Tibial nerve (tissue), 4 donors: ENCODE results near the gene WDHD1. TPM values are rescaled to one million over a fixed set of nuclear protein-coding genes. Genes with fewer than 3 reads are reported as not detected.
"Not testable (repeated sequence)": the region's sequence is repeated elsewhere in the genome, so short reads cannot be mapped to it uniquely, and the experiment has no call there.

Experiments
- DNase-seq, 2 donors: peaks; one replicate each; pipeline ENCODE4 v3.0.0-alpha.2; 2019; ENCODE audit warnings: low spot score in 2 of 2
- H3K27ac ChIP-seq, 4 donors: fragments of 200-600 bp; sonication (generic) in 3 of 4; one replicate each; pipeline ENCODE4 v1.5.1; 2017 to 2019; ENCODE audit warnings: mild to moderate bottlenecking in 1 of 4
- H3K27me3 ChIP-seq, 2 donors: fragments of 200-600 bp; sonication (generic) in 1 of 2; one replicate each; pipeline versions ENCODE4 v1.5.1 to v1.6.0; 2017 to 2019
- H3K36me3 ChIP-seq, 3 donors: fragments of 200-600 bp; sonication (generic); one replicate each; pipeline ENCODE4 v1.5.1; 2018 to 2019
- H3K4me1 ChIP-seq, 4 donors: fragments of 200-600 bp; sonication (generic) in 3 of 4; one replicate each; pipeline ENCODE4 v1.5.1; 2017 to 2019
- H3K4me3 ChIP-seq, 4 donors: fragments of 200-600 bp; sonication (generic) in 3 of 4; one replicate each; pipeline ENCODE4 v1.5.1; 2017 to 2019; ENCODE audit warnings: mild to moderate bottlenecking in 1 of 4, moderate library complexity in 1 of 4
- H3K9me3 ChIP-seq, 4 donors: fragments of 200-600 bp; sonication (generic) in 3 of 4; one replicate each; pipeline ENCODE4 v1.5.1; 2017 to 2019
- CTCF ChIP-seq, 5 experiments: fragments of 200-600 bp in 3 of 5; fragments of 450-650 bp in 2 of 5; sonication (generic) in 3 of 5; IDR thresholded peaks; one replicate each; pipeline ENCODE4 v1.5.1; 2016 to 2019; ENCODE audit warnings: antibody characterized with exemption in 5 of 5, mild to moderate bottlenecking in 3 of 5, moderate library complexity in 2 of 5
- EP300 ChIP-seq, 2 donors: sonication (generic); formaldehyde crosslinking; IDR thresholded peaks; one replicate each; pipeline ENCODE4 v1.6.1; 2017; ENCODE audit warnings: antibody characterized with exemption in 2 of 2, mild to moderate bottlenecking in 1 of 2
- POLR2A ChIP-seq, 2 donors: fragments of 450-650 bp; IDR thresholded peaks; one replicate each; pipeline ENCODE4 v1.6.1; 2017; ENCODE audit warnings: antibody characterized with exemption in 2 of 2, mild to moderate bottlenecking in 2 of 2, moderate library complexity in 2 of 2
- WGBS, 2 donors: methylation state at CpG; one replicate each; pipeline ENCODE4 v1.1.5; 2018; 5-methylcytosine and 5-hydroxymethylcytosine counted together
- total RNA-seq, 4 donors: library from RNA; depleted of rRNA; stranded (reverse); fragments of >200 nt; gene quantifications; one replicate each; pipeline ENCODE4 v1.1.0, GENCODE V29; 2016

WDHD1 gene
- total RNA-seq, 4 donors from 2014 or later, result 1.2 to 3.1 (median 1.9) TPM

DNA sequence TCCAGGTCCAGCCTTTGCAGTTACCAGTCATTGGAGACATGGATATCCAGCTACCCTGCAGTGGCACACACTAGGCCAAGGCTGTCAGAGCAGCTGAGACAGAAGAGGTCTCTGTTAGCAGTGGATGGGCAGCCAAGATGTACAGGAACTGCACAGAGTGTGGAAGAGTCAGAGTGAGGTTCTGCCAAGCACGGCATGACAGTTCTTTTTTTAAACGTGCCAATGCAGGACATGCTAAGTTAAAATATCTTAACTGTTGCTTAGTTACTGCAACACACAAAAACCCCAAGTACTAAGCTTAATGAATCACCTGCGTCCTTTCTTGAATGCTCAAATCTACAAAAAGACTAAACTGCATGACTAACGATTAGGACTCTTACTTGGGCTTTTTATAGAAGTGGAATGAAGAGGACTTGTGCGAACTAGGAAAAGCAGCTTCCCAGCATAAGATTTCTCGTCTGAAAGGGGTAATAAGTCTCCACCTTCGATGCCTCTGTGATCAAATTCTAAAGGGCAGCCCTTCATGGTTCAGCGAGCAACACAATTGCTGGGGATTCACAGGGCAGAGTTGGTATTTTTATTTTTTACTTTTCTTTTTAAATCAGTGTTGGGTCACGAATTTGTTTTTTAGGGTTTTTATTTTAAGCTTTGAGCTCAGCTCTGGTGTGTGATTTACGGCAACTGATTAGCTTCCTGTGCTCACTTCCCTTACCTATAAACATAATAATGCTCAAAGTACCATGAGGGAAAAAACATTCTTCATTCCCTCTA, 45.2 kb upstream of the WDHD1 start:
- peaks cover 4 to 29% (median 8%) of the 10 kb centered on the region in 4 donors for H3K4me1 ChIP-seq
- 22 to 23% methylated on average over 10 of the region's 10 CpGs for WGBS, 2 donors
- no peak for DNase-seq
- no peak for TF ChIP-seq CTCF (IDR thresholded peaks at IDR 0.05)
- no peak for TF ChIP-seq EP300 (IDR thresholded peaks at IDR 0.05)
- no peak for TF ChIP-seq POLR2A (IDR thresholded peaks at IDR 0.05)
- no peaks in the 10 kb centered on the region for H3K9me3 ChIP-seq
- peak overlapping the region in 3 of 4 donors; percentile 16 to 68 (median 62) for H3K27ac ChIP-seq
- peaks cover 0 to 11% (median 0%) of the 10 kb centered on the region in 3 donors for H3K36me3 ChIP-seq
- no peak overlapping the region for H3K4me3 ChIP-seq
- no peaks in the 10 kb centered on the region for H3K27me3 ChIP-seq

DNA sequence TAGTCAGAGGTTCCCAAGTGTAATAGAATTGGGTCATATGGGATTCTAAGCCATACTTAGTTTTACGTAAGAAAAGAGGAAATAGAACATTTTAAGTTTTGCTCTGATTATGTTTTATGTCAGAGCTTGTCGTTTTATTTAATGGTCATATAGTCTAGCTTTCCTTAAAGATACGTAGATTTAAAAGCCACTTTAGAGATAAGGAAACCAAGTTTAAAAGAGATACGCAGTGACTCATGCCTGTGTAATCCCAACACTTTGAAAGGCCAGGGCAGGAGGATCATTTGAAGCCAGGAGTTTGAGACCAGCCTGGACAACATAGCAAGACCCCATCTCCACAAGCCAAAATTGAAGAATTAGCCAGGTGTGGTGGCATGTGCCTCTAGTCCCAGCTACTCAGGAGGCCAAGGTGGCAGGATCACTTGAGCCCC, 44.1 kb upstream of the WDHD1 start:
- Histone ChIP-seq H3K4me3 (no peak overlapping the region), H3K36me3 (peaks cover 0 to 15% (median 0%) of the 10 kb centered on the region in 3 donors), H3K27me3 (no peaks in the 10 kb centered on the region), H3K27ac (peak overlapping the region in 1 of 4 donors; percentile 17), H3K4me1 (peaks cover 4 to 29% (median 8%) of the 10 kb centered on the region in 4 donors), H3K9me3 (no peaks in the 10 kb centered on the region)
- TF ChIP-seq POLR2A (IDR thresholded peaks at IDR 0.05), result no peak
- TF ChIP-seq CTCF (IDR thresholded peaks at IDR 0.05), result no peak
- TF ChIP-seq EP300 (IDR thresholded peaks at IDR 0.05), result no peak
- no peak for DNase-seq
- 67 to 78% methylated on average over 4 of the region's 4 CpGs for WGBS, 2 donors

DNA sequence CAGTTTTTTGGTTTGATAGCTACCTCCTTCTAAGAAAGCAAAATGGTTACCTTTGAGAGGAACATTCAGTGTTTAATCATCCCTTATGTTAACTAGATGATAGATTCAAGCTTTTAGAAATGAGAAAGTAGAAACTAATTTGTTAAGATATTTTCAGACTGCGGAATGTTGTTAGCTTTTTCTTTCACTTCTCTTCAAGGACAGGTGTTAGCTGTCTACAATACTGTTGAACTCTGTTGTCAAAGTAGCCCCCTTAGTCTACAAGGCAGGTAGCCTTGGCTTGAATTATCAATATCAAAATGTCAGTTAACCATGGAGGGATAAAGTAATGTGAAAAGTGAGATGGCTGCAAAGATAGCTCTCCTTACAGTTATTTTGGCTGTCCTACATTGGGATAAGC, 39.3 kb upstream of the WDHD1 start:
- DNase-seq, result no peak
- no peaks in the 10 kb centered on the region for H3K9me3 ChIP-seq
- peaks cover 0 to 47% (median 7%) of the 10 kb centered on the region in 3 donors for H3K36me3 ChIP-seq
- no peaks in the 10 kb centered on the region for H3K27me3 ChIP-seq
- WGBS, 2 donors, result 91 to 97% methylated on average over 1 of the region's 1 CpG
- peaks cover 0 to 29% (median 0%) of the 10 kb centered on the region in 4 donors for H3K4me1 ChIP-seq
- H3K27ac ChIP-seq, result no peak overlapping the region
- H3K4me3 ChIP-seq, result no peak overlapping the region
- TF ChIP-seq CTCF (IDR thresholded peaks at IDR 0.05) (no peak), POLR2A (IDR thresholded peaks at IDR 0.05) (no peak), EP300 (IDR thresholded peaks at IDR 0.05) (no peak)

DNA sequence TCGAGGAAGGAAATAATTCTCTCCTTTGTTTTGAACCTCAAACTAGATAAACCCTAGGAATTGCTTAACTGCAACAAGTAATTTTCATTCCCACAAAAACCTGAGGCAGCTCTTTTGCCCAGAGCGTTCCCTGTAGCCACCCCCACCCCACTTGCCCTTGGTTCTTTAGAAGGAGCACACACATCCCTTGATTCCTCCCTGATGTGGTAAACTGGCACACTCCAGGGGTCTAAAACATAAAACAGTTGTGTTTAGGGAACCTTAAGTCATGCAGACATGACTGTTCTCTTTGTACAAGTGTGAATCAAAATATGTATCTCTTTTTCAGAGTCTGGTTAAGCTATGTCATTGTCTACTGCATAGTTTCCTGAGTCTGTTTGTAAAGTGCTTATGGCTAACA, 38.5 kb upstream of the WDHD1 start:
- Histone ChIP-seq H3K36me3 (peaks cover 0 to 47% (median 7%) of the 10 kb centered on the region in 3 donors), H3K9me3 (no peaks in the 10 kb centered on the region), H3K27me3 (no peaks in the 10 kb centered on the region), H3K4me3 (no peak overlapping the region), H3K4me1 (peaks cover 0 to 31% (median 2%) of the 10 kb centered on the region in 4 donors), H3K27ac (peak overlapping the region in 1 of 4 donors; percentile 1)
- 24 to 34% methylated on average over 2 of the region's 2 CpGs for WGBS, 2 donors
- TF ChIP-seq POLR2A (IDR thresholded peaks at IDR 0.05) (no peak), CTCF (IDR thresholded peaks at IDR 0.05) (no peak), EP300 (IDR thresholded peaks at IDR 0.05) (no peak)
- no peak for DNase-seq

DNA sequence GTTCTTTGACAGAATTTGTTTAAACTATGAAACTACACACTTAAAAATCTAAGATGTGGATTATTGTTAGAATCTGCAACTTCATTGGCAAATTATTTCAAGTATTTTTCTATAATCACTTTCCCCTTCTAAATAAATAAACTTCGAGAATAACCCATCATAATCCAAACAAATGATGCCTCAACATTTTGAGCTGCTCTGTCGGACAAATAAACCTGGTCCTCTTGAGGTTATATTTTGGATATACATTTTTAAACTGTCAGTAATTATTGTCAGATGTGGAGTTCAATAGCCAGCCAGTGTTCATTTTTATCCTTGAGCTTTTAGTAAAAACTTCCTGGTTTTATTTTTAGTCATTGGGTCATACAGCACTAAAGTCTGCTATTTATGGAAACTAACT, 38.0 kb upstream of the WDHD1 start:
- not testable (repeated sequence) for H3K27me3 ChIP-seq, DNase-seq, H3K4me3 ChIP-seq, H3K9me3 ChIP-seq
- Histone ChIP-seq H3K36me3 (peaks cover 0 to 47% (median 7%) of the 10 kb centered on the region in 3 donors), H3K4me1 (peaks cover 0 to 31% (median 3%) of the 10 kb centered on the region in 4 donors), H3K27ac (peak overlapping the region in 1 of 4 donors; percentile 1)
- WGBS, 2 donors, result 51 to 65% methylated on average over 2 of the region's 2 CpGs
